GM18868 (cell line): ENCODE data around the gene HDAC3.
"Not testable (repeated sequence)": the region's sequence is repeated elsewhere in the genome, so short reads cannot be mapped to it uniquely, and the experiment has no call there.

Source experiments
- ATAC-seq: cut with Tn5 transposase; IDR thresholded peaks from one replicate; pipeline ENCODE4 v1.9.1; 2021; ENCODE audit warnings: mild to moderate bottlenecking, moderate library complexity; ENCODE audit not compliant: unreplicated experiment

HDAC3 gene

DNA sequence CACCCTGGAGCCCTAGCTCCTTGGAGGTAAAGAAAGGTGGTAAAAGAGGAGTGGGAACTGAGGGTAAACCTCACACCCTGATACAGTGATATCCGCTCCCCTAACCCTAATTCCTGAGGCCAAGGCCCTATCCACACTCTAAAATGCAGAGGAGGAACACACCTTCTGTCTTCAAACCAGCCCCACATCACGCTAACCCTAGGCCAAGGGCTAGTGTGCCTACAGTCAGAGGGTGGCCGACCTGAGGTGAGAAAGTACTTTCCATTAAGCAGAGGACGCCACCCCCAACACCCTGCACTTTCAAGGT is 590 bp downstream of the HDAC3 start:
- ATAC-seq, result no peak

DNA sequence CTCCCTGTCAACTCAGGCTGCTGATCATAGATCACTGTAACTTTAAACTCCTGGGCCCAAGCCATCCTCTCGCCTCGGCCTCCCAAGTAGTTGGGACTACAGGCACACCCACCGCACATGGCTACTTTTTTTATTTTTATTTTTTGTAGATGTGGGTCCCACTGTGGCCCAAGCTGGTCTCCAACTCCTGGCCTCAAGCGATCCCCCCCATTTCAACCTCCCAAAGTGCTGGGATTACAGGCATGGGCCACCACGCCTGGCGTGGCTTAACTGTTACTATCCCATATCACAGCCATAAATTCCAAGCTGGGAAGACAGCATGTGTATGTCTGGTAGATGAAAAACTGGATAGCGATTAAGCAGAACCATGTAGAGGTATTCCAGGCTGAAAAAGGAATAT is 1.0 kb downstream of the HDAC3 start:
- no peak for ATAC-seq

DNA sequence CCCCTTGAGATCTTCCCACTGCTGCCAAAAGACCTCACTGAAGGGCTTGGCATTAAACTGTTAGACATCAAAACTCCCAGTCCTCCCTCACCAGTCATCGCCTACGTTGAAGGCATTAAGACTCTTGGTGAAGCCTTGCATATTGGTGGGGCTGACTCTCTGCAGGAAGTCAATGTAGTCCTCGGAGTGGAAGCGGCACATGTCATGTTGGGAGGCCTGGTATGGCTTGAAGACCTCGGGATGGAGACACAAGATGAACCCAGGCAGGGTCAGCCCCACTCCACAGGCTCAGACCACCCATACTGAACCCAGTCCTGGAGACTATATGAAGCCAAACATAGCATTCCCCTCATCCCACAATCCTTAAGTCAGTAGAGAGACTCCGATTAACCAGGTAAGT is 1.9 kb downstream of the HDAC3 start:
- no peak for ATAC-seq

DNA sequence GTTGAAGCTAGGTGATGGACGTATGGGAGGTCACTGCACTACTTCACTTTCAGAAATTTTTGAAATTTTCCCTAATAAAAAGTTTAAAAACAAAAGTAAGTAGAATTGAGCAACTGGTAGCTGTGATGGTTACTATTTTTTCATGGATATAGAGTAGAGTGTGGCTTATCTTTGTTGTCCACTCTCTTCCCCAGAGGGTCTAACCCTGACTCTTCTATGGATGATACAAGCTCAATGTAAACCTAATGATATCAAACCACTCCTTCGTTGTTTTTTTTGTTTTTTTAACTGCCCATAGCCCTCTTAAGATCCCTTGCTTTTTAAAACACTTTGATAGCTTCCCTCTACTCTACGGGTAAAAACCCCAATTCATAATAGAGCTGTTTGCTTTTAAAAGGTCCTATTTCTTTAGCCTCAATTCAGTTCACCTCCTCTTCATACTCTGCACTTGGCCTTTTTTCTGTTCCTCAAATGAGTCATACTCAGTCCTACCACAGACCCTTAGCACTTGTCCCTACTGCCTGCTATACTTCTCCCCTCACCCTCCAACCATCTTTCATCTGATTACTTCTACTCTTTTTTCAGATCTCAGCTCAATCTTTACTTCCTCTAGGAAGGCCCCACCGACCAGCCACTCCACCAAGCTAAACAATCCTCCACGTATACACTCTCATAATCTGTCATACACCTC is 2.6 kb downstream of the HDAC3 start:
- ATAC-seq, result peak; percentile 83

DNA sequence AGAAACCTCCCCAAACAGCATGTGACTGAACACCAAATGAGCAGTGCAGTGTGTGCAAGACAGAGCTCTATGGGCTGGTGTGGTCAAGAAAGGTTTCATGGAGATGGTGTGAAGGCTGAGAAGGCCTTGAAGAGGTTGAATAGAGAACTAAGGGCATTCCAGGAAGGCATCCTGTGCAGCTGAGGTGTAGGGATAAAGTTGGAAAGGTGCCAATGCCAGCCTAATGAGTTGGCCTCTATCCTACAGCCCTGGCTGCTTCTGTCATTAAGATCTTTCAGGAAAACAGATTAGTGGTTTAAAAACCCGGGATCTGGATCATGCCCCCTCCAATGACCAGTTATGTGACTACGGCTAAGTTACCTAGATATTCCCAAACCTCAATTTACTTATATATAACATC is 4.0 kb downstream of the HDAC3 start:
- no peak for ATAC-seq

DNA sequence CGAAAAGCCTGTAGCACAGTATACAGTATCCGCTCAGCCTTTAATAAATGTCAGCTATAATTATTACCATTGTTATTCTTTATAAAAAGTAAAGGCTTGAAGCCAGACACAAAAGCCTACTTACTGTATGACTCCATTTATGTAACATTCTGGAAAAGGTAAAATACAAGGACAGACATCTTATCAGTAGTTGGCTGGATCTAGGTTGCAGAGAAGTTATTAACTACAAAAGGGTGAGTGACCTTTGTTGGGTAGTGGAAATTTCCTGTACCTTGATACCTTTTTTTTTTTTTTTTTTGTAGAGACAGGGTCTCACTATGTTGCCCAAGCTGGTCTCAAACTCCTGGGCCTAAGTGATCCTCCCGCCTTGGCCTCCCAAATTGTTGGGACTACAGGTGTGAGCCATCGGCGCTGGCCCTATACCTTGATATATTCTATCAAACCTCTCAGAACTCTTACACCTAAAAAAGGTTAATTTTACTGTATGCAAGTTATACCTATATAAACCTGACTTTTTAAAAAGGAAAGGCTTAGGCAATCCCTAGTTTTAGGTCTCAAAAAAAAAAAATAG is 6.0 kb downstream of the HDAC3 start:
- no peak for ATAC-seq

DNA sequence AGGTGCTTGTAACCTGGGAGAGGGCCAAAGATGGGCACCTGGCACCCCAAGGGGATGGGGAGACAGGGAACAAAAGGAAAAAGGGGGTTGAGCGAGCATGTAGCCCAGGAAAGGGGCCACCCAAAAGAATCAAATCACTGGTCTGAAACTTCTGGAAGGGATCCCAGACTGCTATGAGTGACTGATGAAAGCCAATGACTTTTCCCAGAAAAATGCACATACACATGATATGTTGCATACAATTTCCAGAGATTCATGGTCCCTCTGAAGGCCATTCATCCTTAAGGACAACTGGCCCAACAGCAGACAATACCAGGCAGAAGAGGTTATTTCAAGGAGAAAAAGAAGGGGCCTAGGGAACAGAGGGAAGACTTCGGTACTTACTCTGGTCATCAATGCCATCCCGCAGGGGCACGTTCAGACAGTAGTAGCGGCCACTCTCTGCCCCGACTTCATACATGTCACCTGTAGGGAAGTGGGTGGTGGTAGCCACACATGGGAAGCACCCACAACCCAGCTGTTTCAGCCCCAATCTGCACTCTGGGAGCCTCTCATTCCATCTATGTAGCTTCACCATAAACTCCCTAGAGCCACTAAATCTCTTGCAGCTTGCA is 8.4 kb downstream of the HDAC3 start:
- ATAC-seq, result no peak

DNA sequence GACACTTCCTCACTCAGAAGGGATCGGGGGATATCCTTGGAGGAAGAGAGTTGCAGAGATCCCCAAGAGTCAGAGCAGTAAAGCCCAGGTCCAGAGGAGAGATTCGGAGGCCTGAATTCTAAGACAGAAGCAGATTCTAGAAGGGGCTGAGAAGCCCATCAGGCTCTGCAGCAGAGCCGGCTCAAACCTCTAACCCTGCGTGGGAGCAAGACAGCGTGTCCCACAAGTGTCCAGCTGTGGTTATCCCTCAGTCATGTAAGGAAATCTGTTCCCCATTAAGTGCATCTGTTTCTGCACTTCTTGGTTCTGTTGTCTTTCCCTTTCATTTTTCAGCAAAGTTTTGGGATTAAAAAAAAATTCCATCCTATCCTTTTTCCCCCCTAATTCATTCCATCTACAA is 13.0 kb downstream of the HDAC3 start:
- no peak for ATAC-seq

DNA sequence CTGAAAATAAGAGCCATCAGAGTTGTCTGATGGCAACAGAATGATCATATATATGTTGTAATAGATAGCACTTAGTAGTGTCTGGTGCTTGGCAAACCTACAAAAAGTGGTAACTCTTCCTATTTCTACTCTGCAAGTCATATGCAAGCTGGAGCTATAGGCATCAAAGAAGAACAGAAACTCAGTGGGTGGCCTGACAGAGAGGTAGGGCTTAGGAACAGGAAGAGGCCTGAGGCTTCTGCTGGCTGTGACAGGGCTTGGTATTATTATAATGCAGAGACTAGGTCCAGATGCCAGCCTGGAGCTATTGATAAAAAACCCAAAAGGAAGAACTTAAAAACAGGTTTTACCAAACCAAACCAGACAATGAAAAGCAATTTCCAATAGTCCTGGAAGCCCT is 13.5 kb downstream of the HDAC3 start:
- peak; percentile 66 for ATAC-seq

DNA sequence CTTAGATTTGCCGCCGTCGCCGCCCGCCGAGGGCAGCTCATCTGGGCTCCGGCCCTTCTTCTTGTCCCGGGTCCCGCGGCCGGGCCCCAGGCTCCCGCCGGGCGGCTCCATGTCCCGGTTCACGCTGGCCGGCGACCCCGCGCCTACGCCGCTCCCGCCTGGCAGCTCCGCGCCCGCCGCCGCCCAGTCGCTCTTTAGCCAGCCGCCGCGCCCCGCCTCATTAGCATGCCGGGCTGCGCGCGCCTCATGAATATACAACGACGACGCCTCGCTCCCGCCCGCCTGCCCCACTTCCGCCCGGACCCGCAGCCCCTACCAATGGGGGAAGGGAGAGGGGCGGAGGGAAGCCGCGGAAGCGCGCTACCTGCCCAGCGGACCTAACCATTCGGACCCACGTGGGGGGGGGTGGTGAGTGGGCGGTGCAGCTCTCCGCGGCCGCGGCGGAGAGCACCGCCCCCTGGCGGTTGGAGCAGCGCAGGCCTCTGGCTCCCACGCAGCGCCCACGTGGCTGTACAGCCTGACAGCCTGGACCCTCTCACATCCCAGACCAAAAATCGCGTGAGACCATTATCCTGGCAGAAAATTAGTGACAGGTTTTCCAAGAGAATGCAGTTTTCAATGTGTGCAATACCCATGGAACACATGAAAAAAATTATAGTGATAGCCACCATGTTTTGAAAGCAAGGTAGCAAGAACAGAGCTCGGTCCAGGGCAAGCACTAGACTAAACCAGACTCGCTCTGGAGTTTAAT is 17.7 kb downstream of the HDAC3 start, which contains the start of gene DIAPH1:
DIAPH1 (minus strand) TSS at position 197 of the 751 bp plus-strand sequence; CDS start at position 111, 86 bp downstream.
- peak; percentile 84 for ATAC-seq

DNA sequence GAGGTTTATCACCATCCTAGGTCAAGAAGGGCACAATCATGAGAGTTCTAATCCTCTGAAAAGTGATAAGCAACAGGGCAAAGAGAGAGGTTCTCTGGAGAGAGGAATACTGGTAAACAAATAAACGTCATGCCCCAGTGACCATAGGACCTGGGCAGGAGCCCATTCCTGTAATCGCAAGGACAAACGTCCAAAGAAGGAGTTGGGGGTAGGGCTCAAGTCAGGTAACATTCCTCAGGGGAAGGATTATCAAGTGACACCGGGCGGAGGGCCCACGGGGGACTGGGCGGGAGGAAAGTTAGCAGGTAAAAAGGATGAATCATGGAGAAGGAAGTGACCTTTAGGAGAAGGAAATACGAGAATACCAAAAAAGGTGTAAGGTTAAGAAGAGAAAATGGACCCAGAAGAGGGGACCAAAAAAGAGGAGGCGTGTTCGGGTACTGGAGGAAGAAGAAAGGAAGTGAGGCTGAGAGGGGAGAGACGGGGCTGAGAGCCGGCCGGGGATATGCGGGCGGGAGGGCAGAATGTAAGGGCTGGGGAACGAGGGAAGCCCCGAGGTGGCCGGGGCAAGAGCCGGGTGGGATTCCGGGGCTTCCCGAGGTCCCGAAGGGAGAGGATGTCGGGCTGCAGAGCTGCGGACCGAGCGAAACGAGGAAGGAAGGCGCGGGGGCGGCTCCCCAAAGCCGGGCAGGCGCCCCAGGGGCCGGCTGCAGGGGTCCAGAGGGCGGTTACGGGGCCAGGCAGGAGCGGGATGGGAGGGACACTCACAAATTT is 18.4 kb downstream of the HDAC3 start:
- peak; percentile 19 for ATAC-seq

DNA sequence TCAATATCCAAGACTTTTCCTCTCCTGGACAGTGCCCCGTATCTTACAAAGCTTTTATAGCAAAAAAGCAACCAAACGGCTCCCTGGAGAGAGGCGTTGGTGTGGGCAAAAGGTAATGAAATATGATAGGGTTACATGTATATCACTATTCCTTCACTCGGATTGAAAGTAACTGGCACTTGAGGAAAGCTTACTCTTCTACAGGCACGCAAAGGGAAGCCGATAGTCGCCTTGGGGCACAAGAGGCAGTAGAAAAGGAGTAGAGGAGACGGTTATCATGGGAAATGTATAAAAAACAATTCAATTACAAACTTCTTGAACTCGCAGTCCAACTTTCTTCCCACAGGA is 19.0 kb downstream of the HDAC3 start:
- no peak for ATAC-seq

DNA sequence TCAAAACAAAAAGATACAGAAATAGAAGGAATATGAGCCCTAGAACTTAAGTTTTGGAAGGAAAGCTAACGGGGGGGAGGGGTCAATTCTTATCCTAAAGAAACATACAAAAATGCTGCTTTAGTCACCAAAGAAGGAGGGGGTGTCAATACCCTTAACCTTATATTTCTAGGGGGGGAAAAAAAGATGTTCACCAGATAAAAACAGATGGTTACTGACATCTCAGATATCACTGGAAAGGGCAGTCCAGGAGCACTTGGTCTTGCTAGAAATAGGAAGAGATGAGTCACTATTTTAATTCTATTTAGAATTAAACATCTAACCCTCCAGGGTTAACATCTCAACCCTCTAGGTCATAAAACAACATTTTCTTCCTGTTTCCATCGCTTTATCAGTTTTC is 19.5 kb downstream of the HDAC3 start:
- no peak for ATAC-seq

DNA sequence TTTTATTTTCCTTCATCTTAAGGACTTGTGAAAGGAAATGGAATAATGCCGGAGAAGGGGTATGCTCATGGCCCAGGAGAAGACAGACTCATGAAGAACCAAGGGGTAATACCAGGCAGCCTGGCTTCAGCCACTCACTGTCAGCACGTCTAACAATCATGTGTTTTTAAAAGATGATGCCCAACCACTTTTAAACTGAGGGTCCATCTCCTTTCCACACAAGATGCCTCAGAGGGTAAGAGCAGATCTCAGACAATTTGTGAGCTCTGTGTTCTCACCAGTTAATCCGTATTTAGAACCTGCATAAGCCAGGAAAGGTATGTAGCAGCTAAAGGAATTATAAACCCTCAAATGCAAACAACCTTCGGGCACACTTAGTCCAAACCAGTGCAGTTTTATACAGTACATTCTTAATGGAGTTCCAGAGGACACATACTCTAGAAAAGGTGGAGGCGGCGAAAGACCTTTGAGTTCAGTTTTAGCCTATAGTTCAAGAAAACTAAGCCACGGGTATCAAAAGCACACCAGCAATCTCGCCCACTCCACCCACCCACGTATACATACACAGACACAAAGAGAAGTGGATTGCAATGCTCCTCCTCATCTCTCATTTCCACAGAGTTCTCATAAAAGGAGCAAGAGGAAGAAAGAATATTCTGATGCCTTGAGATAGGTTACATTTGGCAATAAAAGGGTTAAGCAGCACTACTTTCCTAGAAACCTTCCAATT is 20.5 kb downstream of the HDAC3 start:
- no peak for ATAC-seq

DNA sequence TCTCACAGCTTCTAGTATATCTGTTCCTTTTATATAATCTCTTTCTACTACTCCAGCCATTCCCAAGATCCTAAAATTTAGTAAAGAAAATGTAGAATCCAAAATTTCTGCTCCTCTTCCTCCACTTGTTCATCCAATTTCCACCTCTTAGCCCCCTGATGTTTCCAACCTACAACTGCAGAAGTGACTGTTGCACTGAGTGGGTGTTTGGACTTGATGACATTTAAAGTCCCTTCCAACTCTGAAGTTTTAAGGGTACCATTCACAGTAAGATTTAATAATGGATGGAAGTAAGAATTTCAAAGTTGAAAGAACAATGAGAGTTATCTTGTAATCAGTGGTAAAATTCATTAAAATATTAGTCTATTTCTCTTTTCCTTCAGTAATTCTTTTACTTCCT is 23.3 kb downstream of the HDAC3 start:
- ATAC-seq, result no peak

DNA sequence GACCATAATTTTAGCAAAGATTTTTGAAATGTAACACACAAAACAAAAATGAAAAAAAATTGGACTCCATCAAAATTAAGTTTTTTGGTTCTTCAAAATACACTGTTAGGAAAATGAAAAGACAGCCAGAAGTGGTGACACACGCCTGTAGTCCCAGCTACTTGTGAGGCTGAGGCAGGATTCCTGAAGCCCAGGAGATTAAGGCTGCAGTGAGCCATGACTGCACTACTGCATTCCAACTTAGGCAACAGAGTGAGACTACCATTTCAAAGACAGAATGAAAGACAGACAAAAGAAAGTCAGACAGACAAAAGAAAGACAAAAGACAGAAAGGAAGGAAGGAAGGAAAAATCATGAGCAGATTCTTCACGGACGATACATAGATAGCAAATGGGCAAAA is 25.4 kb downstream of the HDAC3 start:
- no peak for ATAC-seq

DNA sequence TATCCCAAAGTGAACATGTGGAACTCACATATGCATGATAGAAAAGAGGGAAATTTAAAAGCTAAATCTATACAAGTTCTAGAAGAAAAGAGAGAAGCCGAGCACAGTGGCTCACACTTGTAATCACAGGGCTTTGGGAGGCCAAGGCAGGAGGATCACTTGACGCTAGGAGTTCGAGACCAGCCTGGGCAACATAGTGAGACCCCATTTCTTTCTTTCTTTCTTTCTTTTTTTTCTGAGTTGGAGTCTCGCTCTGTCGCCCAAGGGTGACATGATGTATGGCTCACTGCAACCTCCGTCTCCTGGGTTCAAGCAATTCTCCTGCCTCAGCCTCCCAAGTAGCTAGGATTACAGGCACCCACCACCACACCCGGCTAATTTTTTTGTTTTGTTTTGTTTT is 26.7 kb downstream of the HDAC3 start:
- ATAC-seq, result not testable (repeated sequence)

DNA sequence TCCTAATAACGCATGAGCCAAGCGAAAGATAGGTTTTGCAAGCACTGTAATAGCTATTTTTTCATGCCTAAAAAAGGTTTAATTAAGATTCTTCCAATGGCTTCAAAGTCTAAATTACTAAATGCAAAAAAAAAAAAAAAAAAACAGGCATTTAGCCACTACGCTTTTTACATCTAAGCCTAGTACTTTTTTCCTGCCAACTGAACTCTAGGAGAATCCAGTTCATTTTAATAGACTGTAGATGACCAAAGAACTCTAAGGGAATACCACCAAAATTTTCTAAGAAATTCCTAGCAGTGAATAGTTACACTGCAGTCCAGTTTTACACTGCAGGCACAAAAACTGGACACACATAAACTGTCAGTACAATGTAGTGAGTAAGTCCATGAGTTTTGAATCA is 27.6 kb downstream of the HDAC3 start:
- no peak for ATAC-seq

DNA sequence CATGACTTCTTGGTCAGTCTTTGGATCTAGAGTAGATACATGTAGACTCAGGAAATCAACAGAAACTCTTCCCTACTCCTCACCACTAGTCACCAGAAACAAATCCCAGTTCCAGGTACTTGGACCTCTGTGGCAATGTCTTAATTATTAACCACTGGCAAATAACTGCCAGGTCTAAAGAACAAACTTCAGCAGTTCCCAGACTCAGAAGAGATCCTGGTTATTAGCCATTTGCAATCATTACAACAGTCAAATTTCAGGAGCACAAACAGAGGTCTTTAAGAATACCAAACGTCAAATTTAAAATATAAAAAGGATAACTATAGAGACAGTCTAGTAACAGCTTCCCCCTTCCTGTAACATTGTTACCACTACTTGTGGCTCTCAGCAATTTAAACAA is 28.1 kb downstream of the HDAC3 start:
- no peak for ATAC-seq

DNA sequence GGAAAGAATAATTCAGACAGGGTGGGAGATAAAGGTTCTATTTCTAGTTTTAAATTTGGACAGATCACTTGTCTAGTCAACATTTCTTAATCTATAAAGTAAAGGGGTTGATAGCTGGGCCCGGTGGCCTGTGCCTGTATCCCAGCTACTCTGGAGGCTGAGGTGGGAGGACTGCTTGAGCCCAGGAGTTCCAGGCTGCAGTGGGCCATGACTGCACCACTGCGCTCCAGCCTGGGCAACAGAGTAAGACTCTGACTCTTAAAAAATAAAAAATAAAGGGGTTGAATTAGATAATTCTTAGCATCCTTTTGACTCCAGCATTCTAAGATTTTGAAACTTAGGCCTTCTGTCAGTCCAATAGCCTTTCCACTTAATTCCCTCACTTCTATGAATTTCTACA is 28.6 kb downstream of the HDAC3 start:
- ATAC-seq, result no peak
